Psoas muscle (tissue), 8 donors: ENCODE data around the gene PM20D2. TPM values are rescaled to one million over a fixed set of nuclear protein-coding genes. Genes with fewer than 3 reads are reported as not detected.
A peak's percentile ranks its signal among the peaks of the same experiment; 100 is the strongest.

Experiments
- ATAC-seq, 4 donors: fragments of 200-7000 bp; cut with Tn5 transposase; one replicate each; pipeline ENCODE4 v1.9.1; 2020; ENCODE audit warnings: moderate library complexity in 3 of 4, mild to moderate bottlenecking in 2 of 4
- DNase-seq, 2 donors: peaks; one replicate each; pipeline ENCODE4 v3.0.0-alpha.2; 2020
- H3K27ac ChIP-seq: fragments of 200-600 bp; one replicate; pipeline ENCODE4 v1.8.0; 2022
- H3K27me3 ChIP-seq, 3 donors: fragments of 200-600 bp in 1 of 3; one replicate each; pipeline versions ENCODE4 v1.6.1 to v1.8.0; 2013 to 2022; ENCODE audit warnings: low read length in 2 of 3, mild to moderate bottlenecking in 2 of 3, moderate library complexity in 1 of 3; ENCODE audit not compliant: insufficient read depth in 3 of 3
- H3K36me3 ChIP-seq, 2 donors: fragments of 200-600 bp in 1 of 2; one replicate each; pipeline versions ENCODE4 v1.6.1 to v1.8.0; 2013 to 2022; ENCODE audit warnings: low read depth in 1 of 2, mild to moderate bottlenecking in 1 of 2, moderate library complexity in 1 of 2; ENCODE audit not compliant: insufficient read depth in 1 of 2
- H3K4me1 ChIP-seq: fragments of 200-600 bp; one replicate; pipeline ENCODE4 v1.8.0; 2022
- H3K4me3 ChIP-seq: fragments of 200-600 bp; one replicate; pipeline ENCODE4 v1.8.0; 2022; ENCODE audit warnings: mild to moderate bottlenecking
- H3K9me3 ChIP-seq: fragments of 200-600 bp; one replicate; pipeline ENCODE4 v1.8.0; 2022
- WGBS, 3 donors: extraction: QIAGEN DNeasy Blood & Tissue Kit; methylation state at CpG; one replicate each; pipeline versions ENCODE4 v1.1.6 to v1.1.7; 2013; 5-methylcytosine and 5-hydroxymethylcytosine counted together
- intact Hi-C, 2 donors: fragments of 100-400 bp; cut with DNase I; formaldehyde crosslinking; loops; one replicate each; pipeline versions ENCODE4 v1.11.0 to v1.14.2; 2022
- polyA plus RNA-seq, 3 donors: library from polyadenylated mRNA; stranded (reverse); fragments of 200-250 nt; gene quantifications; one replicate each; pipeline ENCODE4 v1.2.3, GENCODE V29; 2013
- total RNA-seq, 4 donors: library from RNA; stranded (reverse); fragmentation: NEBNext Ultra II Directional in 2 of 4; extraction: Animal tissue kit (Norgen Biotek cat#: 25700) in 2 of 4; gene quantifications; one replicate each; pipeline versions ENCODE4 v1.2.1 to v1.2.4, GENCODE V29; 2021 to 2023
- TF ChIP-seq, protein P1 (sequence below): fragments of 200-600 bp; IDR thresholded peaks from one replicate; pipeline ENCODE4 v1.8.0; 2022; ENCODE audit warnings: antibody characterized with exemption
- donor health status: healthy with polysubstance abuse.
- donor health status: DM: no; HTN: no; CAD: no; lungs with moderate emphysema.
- donor health status: Bipolar disorder and iron deficiency.
- donor health status: healthy.
- donor health status: DM: yes; HTN: yes; CAD: no.
- donor health status: DM: no; HTN: no; CAD: no.
- donor health status: DM: no; HTN: no; CAD: no.
- donor health status: DM: yes; HTN: yes; CAD: no.

Gene PM20D2
- total and polyA plus RNA-seq, 7 donors, result 2.7 to 56.2 (median 13.5) TPM

DNA sequence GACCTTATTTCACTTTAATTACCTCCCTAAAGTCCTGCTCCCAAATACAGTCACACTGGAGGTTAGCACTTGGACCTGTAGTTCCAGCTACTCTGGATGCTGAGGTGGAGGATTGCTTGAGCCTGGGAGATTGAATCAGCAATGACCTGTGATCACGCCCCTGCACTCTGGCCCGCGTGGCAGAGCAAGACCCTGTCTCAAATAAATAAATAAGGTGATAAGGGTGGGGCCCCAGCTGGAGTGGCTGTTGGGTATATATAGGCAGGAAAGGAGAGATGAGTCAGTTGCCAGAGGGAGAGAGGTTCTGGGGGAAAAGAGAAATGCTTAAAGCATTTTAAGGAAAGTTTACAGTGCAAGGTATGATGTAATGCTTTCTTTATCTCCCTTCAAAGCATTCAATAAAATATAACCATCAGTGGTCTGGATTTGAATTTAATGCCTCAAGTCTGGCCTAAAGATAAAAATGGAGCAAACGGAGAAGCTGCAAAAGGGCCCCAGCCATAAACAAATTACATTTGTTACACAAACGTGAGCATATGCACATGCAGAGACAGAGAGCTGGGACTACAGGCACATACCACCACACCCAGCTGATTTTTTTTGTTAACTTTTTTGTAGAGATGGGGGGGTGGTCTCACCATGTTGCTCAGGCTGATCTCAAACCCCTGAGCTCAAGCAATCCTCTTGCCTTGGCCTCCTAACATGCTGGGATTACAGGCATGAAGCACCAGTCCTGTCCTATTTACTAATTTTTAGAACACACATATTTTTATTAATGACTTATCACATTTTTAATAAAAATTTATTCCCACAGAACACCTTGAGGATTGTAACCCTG, 6.1 kb upstream of the PM20D2 start:
- peaks cover 17% of the 10 kb centered on the region for H3K4me1 ChIP-seq
- WGBS, 3 donors, result 83 to 87% (median 85%) methylated on average over 5 of the region's 5 CpGs
- no peaks in the 10 kb centered on the region for H3K9me3 ChIP-seq
- no peak overlapping the region for H3K4me3 ChIP-seq
- H3K36me3 ChIP-seq, result peaks cover 0 to 7% of the 10 kb centered on the region in 2 donors
- intact Hi-C loops, result loop anchor here in 1 of 2 donors (10.0 kb wide), 1 partner anchor 105 kb away; no protein-coding TSS in a partner anchor
- no peak overlapping the region for H3K27ac ChIP-seq
- no peaks in the 10 kb centered on the region for H3K27me3 ChIP-seq
- DNase-seq (no peak), ATAC-seq (no peak)
- TF ChIP-seq, protein P1, sequence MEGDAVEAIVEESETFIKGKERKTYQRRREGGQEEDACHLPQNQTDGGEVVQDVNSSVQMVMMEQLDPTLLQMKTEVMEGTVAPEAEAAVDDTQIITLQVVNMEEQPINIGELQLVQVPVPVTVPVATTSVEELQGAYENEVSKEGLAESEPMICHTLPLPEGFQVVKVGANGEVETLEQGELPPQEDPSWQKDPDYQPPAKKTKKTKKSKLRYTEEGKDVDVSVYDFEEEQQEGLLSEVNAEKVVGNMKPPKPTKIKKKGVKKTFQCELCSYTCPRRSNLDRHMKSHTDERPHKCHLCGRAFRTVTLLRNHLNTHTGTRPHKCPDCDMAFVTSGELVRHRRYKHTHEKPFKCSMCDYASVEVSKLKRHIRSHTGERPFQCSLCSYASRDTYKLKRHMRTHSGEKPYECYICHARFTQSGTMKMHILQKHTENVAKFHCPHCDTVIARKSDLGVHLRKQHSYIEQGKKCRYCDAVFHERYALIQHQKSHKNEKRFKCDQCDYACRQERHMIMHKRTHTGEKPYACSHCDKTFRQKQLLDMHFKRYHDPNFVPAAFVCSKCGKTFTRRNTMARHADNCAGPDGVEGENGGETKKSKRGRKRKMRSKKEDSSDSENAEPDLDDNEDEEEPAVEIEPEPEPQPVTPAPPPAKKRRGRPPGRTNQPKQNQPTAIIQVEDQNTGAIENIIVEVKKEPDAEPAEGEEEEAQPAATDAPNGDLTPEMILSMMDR, result no peak

DNA sequence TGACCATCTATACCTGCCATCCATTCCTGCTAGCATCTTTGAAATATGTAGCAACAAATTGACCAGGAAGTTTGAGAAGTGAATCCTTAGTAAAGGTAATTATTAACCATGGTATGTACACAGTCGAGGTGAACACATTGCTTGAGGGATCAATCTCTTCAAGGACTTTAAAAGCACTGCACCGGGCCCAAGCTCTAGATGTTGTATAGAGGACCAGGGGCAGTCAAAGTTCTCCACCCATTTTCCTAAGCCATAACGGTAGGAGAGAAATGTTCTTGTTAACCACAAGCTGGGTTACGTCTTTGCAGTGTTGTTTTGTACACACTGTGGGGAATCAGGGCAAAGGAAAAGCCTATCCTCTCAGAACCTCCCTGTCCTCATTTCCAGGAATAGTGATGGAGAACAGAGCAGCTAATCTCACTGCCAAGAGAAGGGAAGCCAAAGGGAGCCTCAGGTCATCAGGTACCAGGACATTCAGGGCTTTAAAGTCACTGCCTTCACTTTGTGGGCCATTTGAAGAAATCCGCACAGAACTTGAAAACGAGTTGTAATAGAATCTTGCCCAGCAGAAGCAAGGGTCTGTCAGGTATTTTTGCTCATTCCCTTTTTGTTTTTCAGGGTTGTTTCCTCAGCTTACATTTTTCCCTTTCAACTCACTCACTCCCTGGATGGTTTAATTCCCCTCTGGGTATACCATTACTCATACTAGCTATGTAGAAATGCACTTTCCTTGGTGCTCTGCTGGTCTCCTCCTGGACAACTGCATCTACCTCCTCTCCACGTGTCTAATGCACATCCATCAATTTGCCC, 5.3 kb upstream of the PM20D2 start:
- Histone ChIP-seq H3K4me1 (peaks cover 17% of the 10 kb centered on the region), H3K36me3 (peaks cover 0 to 7% of the 10 kb centered on the region in 2 donors), H3K9me3 (no peaks in the 10 kb centered on the region), H3K27me3 (no peaks in the 10 kb centered on the region), H3K27ac (peak overlapping the region; percentile 48), H3K4me3 (no peak overlapping the region)
- DNase-seq (no peak), ATAC-seq (peak; percentile 59 to 92 (median 84))
- intact Hi-C loops, result loop anchor here in 1 of 2 donors (10.0 kb wide), 1 partner anchor 106 kb away; no protein-coding TSS in a partner anchor
- 45 to 56% (median 51%) methylated on average over 7 of the region's 7 CpGs for WGBS, 3 donors
- TF ChIP-seq, protein P1, result no peak

DNA sequence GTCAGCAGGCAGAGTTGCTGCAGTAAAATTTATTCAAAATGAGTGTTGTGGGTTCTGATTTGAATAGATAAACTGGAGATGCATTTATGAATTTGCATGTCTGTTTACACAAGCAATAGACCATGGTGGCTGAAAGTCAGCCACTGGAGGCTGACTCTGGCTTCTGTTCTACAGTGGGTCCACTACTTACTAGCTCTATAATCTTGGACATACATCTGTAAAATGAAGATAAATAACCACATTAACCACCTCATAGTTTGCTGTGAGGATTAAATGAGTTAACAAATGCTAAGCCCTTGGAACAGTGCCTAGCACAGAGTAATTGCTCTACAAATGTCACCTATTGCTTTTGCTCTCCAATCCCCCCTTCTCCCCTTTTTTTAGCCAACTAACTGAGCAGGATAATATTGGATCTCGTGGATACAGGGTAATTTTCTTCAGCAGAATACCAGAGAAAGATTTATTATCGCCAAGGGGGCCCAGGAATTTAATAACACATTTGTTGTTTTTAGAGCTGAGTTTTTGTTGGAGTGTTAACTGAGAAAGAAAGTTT, 1.4 kb upstream of the PM20D2 start:
- ATAC-seq (no peak), DNase-seq (no peak)
- H3K36me3 ChIP-seq, result peaks cover 0 to 12% of the 10 kb centered on the region in 2 donors
- WGBS, 3 donors, result 38 to 68% (median 42%) methylated on average over 2 of the region's 2 CpGs
- TF ChIP-seq, protein P1, result no peak
- H3K9me3 ChIP-seq, result no peaks in the 10 kb centered on the region
- H3K4me1 ChIP-seq, result peaks cover 9% of the 10 kb centered on the region
- H3K4me3 ChIP-seq, result peak overlapping the region; percentile 95
- intact Hi-C loops, result loop anchor here in 1 of 2 donors (10.0 kb wide), 1 partner anchor 110 kb away; no protein-coding TSS in a partner anchor
- H3K27ac ChIP-seq, result peak overlapping the region; percentile 100
- H3K27me3 ChIP-seq, result no peaks in the 10 kb centered on the region

DNA sequence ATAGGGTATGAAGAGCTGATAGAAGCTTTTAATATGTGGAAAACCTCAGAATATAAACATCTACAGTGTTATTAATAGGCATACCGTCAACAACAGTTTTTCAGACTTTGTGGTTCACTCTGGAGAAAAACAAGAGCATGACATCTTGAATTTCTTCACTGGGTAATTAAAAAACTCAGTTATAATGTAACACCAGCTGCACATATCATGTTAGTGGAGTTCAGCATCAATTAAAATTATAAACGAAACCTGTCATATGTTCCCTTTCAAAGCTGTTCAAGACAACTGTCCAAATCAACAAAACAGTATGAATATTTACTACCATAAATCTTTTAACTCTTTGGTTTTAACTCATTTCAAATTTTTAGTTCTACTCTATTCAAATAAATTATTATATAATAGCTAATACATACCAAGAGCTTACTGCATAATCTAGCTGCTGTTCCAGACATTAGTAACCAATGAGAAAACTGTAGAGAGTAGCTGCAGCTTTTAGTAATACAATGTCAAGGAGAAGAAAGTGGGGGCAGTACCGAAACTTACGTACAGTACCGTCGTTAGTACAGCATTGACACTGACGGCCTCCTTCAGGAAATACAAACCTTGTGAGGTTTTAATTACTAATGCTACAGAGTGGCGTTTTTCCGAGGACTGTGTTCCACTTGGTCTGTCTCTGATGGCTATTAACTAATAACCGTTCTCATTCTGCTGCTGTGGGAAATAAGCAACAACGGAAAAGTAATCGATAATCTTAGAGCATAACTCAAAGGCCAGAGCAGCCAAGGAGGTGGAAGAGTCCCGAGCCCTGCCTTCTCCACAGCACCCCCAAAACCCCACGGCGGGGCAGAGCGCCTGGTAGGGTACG, 532 bp upstream of the PM20D2 start:
- WGBS, 3 donors, result 2 to 5% (median 3%) methylated on average over 17 of the region's 17 CpGs
- H3K36me3 ChIP-seq, result peaks cover 0 to 21% of the 10 kb centered on the region in 2 donors
- no peaks in the 10 kb centered on the region for H3K27me3 ChIP-seq
- peak overlapping the region; percentile 95 for H3K4me3 ChIP-seq
- peak overlapping the region; percentile 100 for H3K27ac ChIP-seq
- peak in 3 of 4 donors; percentile 6 to 10 (median 9) for ATAC-seq
- TF ChIP-seq, protein P1, result no peak
- no peaks in the 10 kb centered on the region for H3K9me3 ChIP-seq
- intact Hi-C loops, result loop anchor here in 1 of 2 donors (10.0 kb wide), 1 partner anchor 111 kb away; no protein-coding TSS in a partner anchor
- peaks cover 9% of the 10 kb centered on the region for H3K4me1 ChIP-seq
- no peak for DNase-seq
